IMR-90 (cell line): ENCODE data around the gene CELA2A. TPM values are rescaled to one million over a fixed set of nuclear protein-coding genes. Genes with fewer than 3 reads are reported as not detected.

Source experiments
- ATAC-seq: fragments of 200-7000 bp; cut with Tn5 transposase; 2 replicates; pipeline ENCODE4 v1.9.1; 2020; ENCODE audit warnings: low read depth, mild to moderate bottlenecking, moderate library complexity
- BruUV-seq: library from RNA; stranded (reverse); fragments of 400-500 nt; replicated peaks from 2 replicates; lab custom pipeline; 2021; lab: Mats Ljungman, UMichigan
- CTCF ChIA-PET: fragments of 300-600 bp; formaldehyde crosslinking; extraction: SDS; loops from one replicate; lab custom pipeline; 2021; ENCODE audit warnings: antibody characterized with exemption; lab: Yijun Ruan, JAX
- POLR2A ChIA-PET: fragments of 300-600 bp; sonication (Branson Sonifier 250); formaldehyde crosslinking; loops from one replicate; lab custom pipeline; 2022; ENCODE audit warnings: antibody characterized with exemption; ENCODE audit not compliant: unreplicated experiment; lab: Charles Lee
- DNase-seq: peaks from one replicate; pipeline ENCODE4 v3.0.0; 2013
- H2AFZ ChIP-seq: replicated peaks from 2 replicates; pipeline ENCODE3; 2013; ENCODE audit warnings: low read length, mild to moderate bottlenecking; ENCODE audit not compliant: poor library complexity
- H2AK5ac ChIP-seq: 2 replicates; pipeline ENCODE4 v1.6.1; 2013; ENCODE audit warnings: low read depth, low read length, inconsistent platforms
- H2AK9ac ChIP-seq: replicated peaks from 2 replicates; pipeline ENCODE3; 2013; ENCODE audit warnings: mild to moderate bottlenecking, low read depth, low read length, moderate library complexity; ENCODE audit not compliant: poor library complexity
- H2BK120ac ChIP-seq: 2 replicates; pipeline ENCODE4 v1.6.1; 2013; ENCODE audit warnings: low read depth, low read length, inconsistent platforms
- H2BK15ac ChIP-seq: 3 replicates; pipeline ENCODE4 v1.6.1; 2013; ENCODE audit warnings: low read depth, low read length, inconsistent platforms
- H2BK20ac ChIP-seq: 2 replicates; pipeline ENCODE4 v1.6.1; 2013; ENCODE audit warnings: low read depth, mild to moderate bottlenecking, inconsistent platforms, low read length, moderate library complexity
- H2BK5ac ChIP-seq: 2 replicates; pipeline ENCODE4 v1.6.1; 2013; ENCODE audit warnings: mild to moderate bottlenecking, low read depth, low read length, inconsistent platforms; ENCODE audit not compliant: poor library complexity, severe bottlenecking
- H3K14ac ChIP-seq: replicated peaks from 2 replicates; pipeline ENCODE4 v1.6.1; 2013; ENCODE audit warnings: low read depth, low read length, inconsistent platforms
- H3K18ac ChIP-seq: 2 replicates; pipeline ENCODE4 v1.6.1; 2013; ENCODE audit warnings: low read depth, low read length, control low read depth
- H3K23ac ChIP-seq: 2 replicates; pipeline ENCODE4 v1.6.1; 2013; ENCODE audit warnings: low read depth, low read length, inconsistent platforms
- H3K27ac ChIP-seq: 2 replicates; pipeline ENCODE4 v1.5.1; 2013; ENCODE audit warnings: mild to moderate bottlenecking, control low read depth, low read length; ENCODE audit not compliant: insufficient read depth
- H3K27me3 ChIP-seq: 2 replicates; pipeline ENCODE4 v1.6.1; 2013; ENCODE audit warnings: low read length; ENCODE audit not compliant: control insufficient read depth, insufficient read depth
- H3K36me3 ChIP-seq: 2 replicates; pipeline ENCODE4 v1.6.1; 2013; ENCODE audit warnings: low read length, mixed read lengths; ENCODE audit not compliant: control insufficient read depth, insufficient read depth
- H3K4ac ChIP-seq: 2 replicates; pipeline ENCODE4 v1.6.1; 2013; ENCODE audit warnings: low read depth, low read length, inconsistent platforms
- H3K4me1 ChIP-seq: 2 replicates; pipeline ENCODE4 v1.6.1; 2013; ENCODE audit warnings: low read length, mixed read lengths; ENCODE audit not compliant: control insufficient read depth, insufficient read depth
- H3K4me2 ChIP-seq: 2 replicates; pipeline ENCODE4 v1.6.1; 2013; ENCODE audit warnings: low read depth, mild to moderate bottlenecking, control low read depth, low read length, moderate library complexity
- H3K4me3 ChIP-seq: 2 replicates; pipeline ENCODE4 v1.5.1; 2013; ENCODE audit warnings: low read depth, mild to moderate bottlenecking, control low read depth, low read length, moderate library complexity; ENCODE audit not compliant: insufficient read depth
- H3K56ac ChIP-seq: 2 replicates; pipeline ENCODE4 v1.6.1; 2013; ENCODE audit warnings: low read length, inconsistent platforms; ENCODE audit not compliant: insufficient read depth; ENCODE audit errors: extremely low read depth
- H3K79me1 ChIP-seq, 2 experiments: 2 replicates each; pipeline ENCODE4 v1.6.1; 2013; ENCODE audit warnings: low read length in 2 of 2, inconsistent platforms in 1 of 2, low read depth in 1 of 2
- H3K9ac ChIP-seq: 2 replicates; pipeline ENCODE4 v1.6.1; 2013; ENCODE audit warnings: low read depth, low read length, control low read depth
- H3K9me1 ChIP-seq: 2 replicates; pipeline ENCODE4 v1.6.1; 2013; ENCODE audit warnings: low read length, inconsistent platforms; ENCODE audit not compliant: insufficient read depth
- H3K9me3 ChIP-seq: 2 replicates; pipeline ENCODE4 v1.6.1; 2013; ENCODE audit warnings: low read length; ENCODE audit not compliant: control insufficient read depth, insufficient read depth
- H4K20me1 ChIP-seq: 2 replicates; pipeline ENCODE4 v1.6.1; 2013; ENCODE audit warnings: low read length, inconsistent platforms; ENCODE audit not compliant: insufficient read depth
- H4K5ac ChIP-seq: 2 replicates; pipeline ENCODE4 v1.6.1; 2013; ENCODE audit warnings: mild to moderate bottlenecking, low read depth, low read length, control low read depth
- H4K8ac ChIP-seq, 2 experiments: 2 replicates each; pipeline ENCODE4 v1.6.1; 2013; ENCODE audit warnings: low read depth in 2 of 2, low read length in 2 of 2, control low read depth in 1 of 2, inconsistent platforms in 1 of 2
- H4K91ac ChIP-seq: 2 replicates; pipeline ENCODE4 v1.6.1; 2013; ENCODE audit warnings: low read depth, low read length, inconsistent platforms; ENCODE audit not compliant: insufficient read depth
- BHLHE40 ChIP-seq: fragments of 150-350 bp; IDR thresholded peaks from 2 replicates; pipeline ENCODE4 v1.6.1; 2016; ENCODE audit warnings: mild to moderate bottlenecking, low read depth, low read length
- CEBPB ChIP-seq: IDR thresholded peaks from 2 replicates; pipeline ENCODE4 v1.6.1; 2012; ENCODE audit warnings: low read depth, low read length, improper control_type of control experiment
- CHD1 ChIP-seq: IDR thresholded peaks from 2 replicates; pipeline ENCODE4 v1.6.1; 2012; ENCODE audit warnings: low read depth, low read length, improper control_type of control experiment
- CTCF ChIP-seq: conservative IDR thresholded peaks from 2 replicates; pipeline ENCODE4 v1.5.1; 2012; ENCODE audit warnings: mild to moderate bottlenecking, low read depth, low read length, improper control_type of control experiment
- FOS ChIP-seq: fragments of 150-350 bp; IDR thresholded peaks from 2 replicates; pipeline ENCODE4 v1.6.1; 2016; ENCODE audit warnings: low read depth, low read length
- MAFK ChIP-seq: IDR thresholded peaks from 2 replicates; pipeline ENCODE4 v1.6.1; 2012; ENCODE audit warnings: low read depth, low read length, improper control_type of control experiment
- MAZ ChIP-seq: IDR thresholded peaks from 2 replicates; pipeline ENCODE4 v1.6.1; 2012; ENCODE audit warnings: low read depth, mild to moderate bottlenecking, low read length, improper control_type of control experiment, moderate library complexity, borderline replicate concordance
- NFE2L2 ChIP-seq: fragments of 150-350 bp; IDR thresholded peaks from 2 replicates; pipeline ENCODE4 v1.6.1; 2016; ENCODE audit warnings: low read depth, mild to moderate bottlenecking, low read length
- POLR2A ChIP-seq: IDR thresholded peaks from 2 replicates; pipeline ENCODE4 v1.6.1; 2012; ENCODE audit warnings: mild to moderate bottlenecking, low read depth, low read length
- RAD21 ChIP-seq: IDR thresholded peaks from 2 replicates; pipeline ENCODE4 v1.6.1; 2012; ENCODE audit warnings: low read length, improper control_type of control experiment
- RCOR1 ChIP-seq: IDR thresholded peaks from 2 replicates; pipeline ENCODE4 v1.6.1; 2012; ENCODE audit warnings: mild to moderate bottlenecking, low read length, improper control_type of control experiment; ENCODE audit not compliant: insufficient replicate concordance
- SMC3 ChIP-seq: fragments of 150-350 bp; IDR thresholded peaks from 2 replicates; pipeline ENCODE4 v1.6.1; 2016; ENCODE audit warnings: low read depth, mild to moderate bottlenecking, antibody characterized with exemption, low read length, moderate library complexity
- USF2 ChIP-seq: fragments of 150-350 bp; IDR thresholded peaks from 2 replicates; pipeline ENCODE4 v1.6.1; 2017; ENCODE audit warnings: mild to moderate bottlenecking, antibody characterized with exemption, low read length, low read depth
- WGBS, 2 experiments: methylation state at CpG; one replicate each; pipeline versions ENCODE4 v1.1.5 to v1.1.7; 2013; ENCODE audit warnings: missing lambda C conversion rate in 2 of 2; ENCODE audit not compliant: insufficient read length in 1 of 2; ENCODE audit errors: extremely low coverage in 2 of 2; 5-methylcytosine and 5-hydroxymethylcytosine counted together
- dilution Hi-C: fragments of 300-500 bp; cut with HindIII; formaldehyde crosslinking; loops from one replicate; pipeline ENCODE4 v1.14.3; 2018; ENCODE audit warnings: low sequenced_read_pairs; ENCODE audit not compliant: unreplicated experiment
- in situ Hi-C: fragments of 300-500 bp; cut with MboI; formaldehyde crosslinking; loops from 3 replicates; pipeline ENCODE4 v1.14.3; 2019; ENCODE audit warnings: low sequenced_read_pairs, inconsistent platforms, mixed read lengths
- intact Hi-C: fragments of 100-400 bp; cut with micrococcal nuclease; formaldehyde crosslinking; loops from 2 replicates; pipeline ENCODE4 v1.10.0; 2022
- polyA plus RNA-seq, 3 experiments: library from polyadenylated mRNA; depleted of rRNA; stranded (reverse); fragments of >200 nt; gene quantifications; 2 replicates each; pipeline ENCODE4 v1.2.3, GENCODE V29; 2012; ENCODE audit warnings: low replicate concordance in 1 of 3
- total RNA-seq: library from RNA; depleted of rRNA; stranded (reverse); fragments of >200 nt; gene quantifications from 2 replicates; pipeline ENCODE4 v1.2.3, GENCODE V29; 2012

CELA2A gene
- total and polyA plus RNA-seq, 2 of the 4 experiments (the other 2 are of a cell fraction) = not detected

GRCh38 chr1:15510611-15511405 is 54.3 kb downstream of the CELA2A start:
- H3K18ac ChIP-seq = no peak overlapping the region

More at GRCh38 chr1:15510611-15511405, 54.3 kb downstream of the CELA2A start:
- Histone ChIP-seq H3K9me3 (no peaks in the 10 kb centered on the region), H2BK120ac (no peak overlapping the region), H3K9me1 (no peaks in the 10 kb centered on the region), H3K4me3 (no peak overlapping the region), H3K23ac (no peak overlapping the region), H4K91ac (no peak overlapping the region), H3K4ac (no peak overlapping the region), H3K27ac (no peak overlapping the region), H3K79me1 (no peaks in the 10 kb centered on the region), H3K9ac (no peak overlapping the region), H2BK15ac (no peak overlapping the region), H3K56ac (no peak overlapping the region), H2BK5ac (no peak overlapping the region), H2AK5ac (no peak overlapping the region), H4K5ac (no peak overlapping the region), H2AK9ac (no peak overlapping the region), H3K4me1 (no peaks in the 10 kb centered on the region; the same call in 1 of the 2 replicates), H3K27me3 (no peaks in the 10 kb centered on the region), H3K14ac (no peak overlapping the region), H4K20me1 (no peaks in the 10 kb centered on the region), H3K36me3 (peaks cover 4% of the 10 kb centered on the region; the same call in 1 of the 2 replicates), H2AFZ (no peak overlapping the region), H4K8ac (no peak overlapping the region), H3K4me2 (no peak overlapping the region), H2BK20ac (no peak overlapping the region)
- dilution Hi-C loops = no loop called here
- WGBS, 2 experiments = 93% methylated on average over 5 of the region's 8 CpGs; no CpG with 5 or more reads in 1 of the 2 experiments
- no peak for TF ChIP-seq USF2
- TF ChIP-seq RAD21 = no peak
- no peak for TF ChIP-seq POLR2A
- no peak for TF ChIP-seq NFE2L2
- no peak for TF ChIP-seq MAZ
- no peak for TF ChIP-seq FOS
- no peak for TF ChIP-seq SMC3
- no peak for TF ChIP-seq BHLHE40
- TF ChIP-seq CEBPB = no peak
- TF ChIP-seq MAFK = no peak
- no peak for TF ChIP-seq RCOR1
- TF ChIP-seq CTCF = no peak
- TF ChIP-seq CHD1 = no peak
- POLR2A ChIA-PET = no interaction called here
- intact Hi-C loops = no loop called here
- CTCF ChIA-PET = interaction anchor here (0.9 kb wide), 1 partner anchor 9 kb away, joined by 4 read pairs; no protein-coding TSS in a partner anchor
- in situ Hi-C loops = no loop called here
- DNase-seq (peak; percentile 16), ATAC-seq (peak; percentile 35; the same call in 1 of the 2 replicates)
- no TSS peak for BruUV-seq
